ENCODE data around the gene SLC35G3.

SLC35G3 gene

GRCh38 chr17:35171834-35172233 lies 22.4 kb downstream of the SLC35G3 start:
- no peak overlapping the region for H3K9ac ChIP-seq (ENCODE audit: low read length)
- no peaks in the 10 kb centered on the region for H3K27me3 ChIP-seq (ENCODE audit: low read length)
- TF ChIP-seq EZH2phosphoT487 (conservative IDR thresholded peaks at IDR 0.05; ENCODE audit: low read length) = no peak
- TF ChIP-seq, protein P1, sequence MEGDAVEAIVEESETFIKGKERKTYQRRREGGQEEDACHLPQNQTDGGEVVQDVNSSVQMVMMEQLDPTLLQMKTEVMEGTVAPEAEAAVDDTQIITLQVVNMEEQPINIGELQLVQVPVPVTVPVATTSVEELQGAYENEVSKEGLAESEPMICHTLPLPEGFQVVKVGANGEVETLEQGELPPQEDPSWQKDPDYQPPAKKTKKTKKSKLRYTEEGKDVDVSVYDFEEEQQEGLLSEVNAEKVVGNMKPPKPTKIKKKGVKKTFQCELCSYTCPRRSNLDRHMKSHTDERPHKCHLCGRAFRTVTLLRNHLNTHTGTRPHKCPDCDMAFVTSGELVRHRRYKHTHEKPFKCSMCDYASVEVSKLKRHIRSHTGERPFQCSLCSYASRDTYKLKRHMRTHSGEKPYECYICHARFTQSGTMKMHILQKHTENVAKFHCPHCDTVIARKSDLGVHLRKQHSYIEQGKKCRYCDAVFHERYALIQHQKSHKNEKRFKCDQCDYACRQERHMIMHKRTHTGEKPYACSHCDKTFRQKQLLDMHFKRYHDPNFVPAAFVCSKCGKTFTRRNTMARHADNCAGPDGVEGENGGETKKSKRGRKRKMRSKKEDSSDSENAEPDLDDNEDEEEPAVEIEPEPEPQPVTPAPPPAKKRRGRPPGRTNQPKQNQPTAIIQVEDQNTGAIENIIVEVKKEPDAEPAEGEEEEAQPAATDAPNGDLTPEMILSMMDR (IDR thresholded peaks at IDR 0.05; ENCODE audit: insufficient read depth, low read length, poor library complexity, severe bottlenecking) = no peak
- H3K9me2 ChIP-seq (replicated peaks; ENCODE audit: insufficient read depth, low read length) = no peaks in the 10 kb centered on the region
- H3K4me3 ChIP-seq (ENCODE audit: insufficient read depth, low read length, poor library complexity, severe bottlenecking) = no peak overlapping the region
- no peaks in the 10 kb centered on the region for H3F3A ChIP-seq (ENCODE audit: insufficient read depth)
- no peak overlapping the region for H3K27ac ChIP-seq (ENCODE audit: low read depth, low read length)
- no peaks in the 10 kb centered on the region for H3K36me3 ChIP-seq (ENCODE audit: low read length)
- no peaks in the 10 kb centered on the region for H4K20me1 ChIP-seq (ENCODE audit: low read depth, low read length)
- H2AFZ ChIP-seq (ENCODE audit: low read depth, low read length, severe bottlenecking) = no peak overlapping the region
- H3K79me2 ChIP-seq (ENCODE audit: insufficient read depth, low read length) = no peaks in the 10 kb centered on the region
- H3K4me2 ChIP-seq (ENCODE audit: low read depth, low read length, poor library complexity, severe bottlenecking) = no peak overlapping the region
- H3K9me3 ChIP-seq (ENCODE audit: insufficient read depth, low read length) = no peaks in the 10 kb centered on the region

DNA sequence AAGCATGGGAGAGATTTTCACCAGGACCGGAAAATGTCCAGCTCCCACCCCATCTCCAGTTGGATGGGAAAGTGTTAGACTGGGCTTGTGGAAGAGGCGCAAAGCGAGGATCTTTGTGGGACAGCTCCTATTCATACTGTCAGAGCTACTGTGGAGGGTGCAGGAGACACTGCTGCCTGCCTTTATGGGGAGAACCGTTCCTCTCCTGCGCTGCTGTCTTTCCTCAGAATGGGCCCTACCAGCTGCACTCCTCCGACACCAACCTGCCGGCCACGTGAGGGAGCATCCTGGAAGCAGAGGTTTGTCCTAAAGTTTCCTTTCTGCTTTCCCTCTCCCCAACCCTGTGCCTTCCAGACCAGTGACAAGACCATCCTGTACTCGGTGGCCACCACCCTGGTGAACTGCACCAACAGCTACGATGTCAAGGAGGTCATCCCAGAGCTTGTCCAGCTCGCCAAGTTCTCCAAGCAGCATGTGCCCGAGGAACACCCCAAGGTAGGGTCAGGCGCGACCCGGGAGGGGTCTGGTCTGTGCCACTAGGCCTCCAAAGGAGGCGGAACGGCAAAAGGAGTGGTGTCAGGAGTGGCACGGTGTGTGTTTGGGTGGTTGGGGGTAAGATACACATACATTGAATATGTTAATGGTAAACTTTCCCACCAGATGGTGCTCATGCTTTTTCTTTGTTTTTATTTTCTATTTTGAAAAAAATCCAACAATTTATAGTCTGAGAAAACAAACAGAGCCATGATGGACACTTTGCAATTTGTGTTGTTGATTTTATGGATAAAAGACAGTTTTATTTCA lies 23.0 kb downstream of the SLC35G3 start:
- Histone ChIP-seq H3K27ac (ENCODE audit: low read depth, low read length) (no peak overlapping the region), H3K27me3 (ENCODE audit: low read length) (no peaks in the 10 kb centered on the region), H3K4me3 (ENCODE audit: insufficient read depth, low read length, poor library complexity, severe bottlenecking) (no peak overlapping the region), H3K4me2 (ENCODE audit: low read depth, low read length, poor library complexity, severe bottlenecking) (no peak overlapping the region), H2AFZ (ENCODE audit: low read depth, low read length, severe bottlenecking) (no peak overlapping the region), H3K9me2 (replicated peaks; ENCODE audit: insufficient read depth, low read length) (no peaks in the 10 kb centered on the region), H3K9ac (ENCODE audit: low read length) (no peak overlapping the region), H3K79me2 (ENCODE audit: insufficient read depth, low read length) (no peaks in the 10 kb centered on the region), H3F3A (ENCODE audit: insufficient read depth) (no peaks in the 10 kb centered on the region), H4K20me1 (ENCODE audit: low read depth, low read length) (no peaks in the 10 kb centered on the region), H3K9me3 (ENCODE audit: insufficient read depth, low read length) (no peaks in the 10 kb centered on the region), H3K36me3 (ENCODE audit: low read length) (no peaks in the 10 kb centered on the region)
- TF ChIP-seq, protein P1 (IDR thresholded peaks at IDR 0.05; ENCODE audit: insufficient read depth, low read length, poor library complexity, severe bottlenecking) = no peak
- no peak for TF ChIP-seq EZH2phosphoT487 (conservative IDR thresholded peaks at IDR 0.05; ENCODE audit: low read length)

DNA sequence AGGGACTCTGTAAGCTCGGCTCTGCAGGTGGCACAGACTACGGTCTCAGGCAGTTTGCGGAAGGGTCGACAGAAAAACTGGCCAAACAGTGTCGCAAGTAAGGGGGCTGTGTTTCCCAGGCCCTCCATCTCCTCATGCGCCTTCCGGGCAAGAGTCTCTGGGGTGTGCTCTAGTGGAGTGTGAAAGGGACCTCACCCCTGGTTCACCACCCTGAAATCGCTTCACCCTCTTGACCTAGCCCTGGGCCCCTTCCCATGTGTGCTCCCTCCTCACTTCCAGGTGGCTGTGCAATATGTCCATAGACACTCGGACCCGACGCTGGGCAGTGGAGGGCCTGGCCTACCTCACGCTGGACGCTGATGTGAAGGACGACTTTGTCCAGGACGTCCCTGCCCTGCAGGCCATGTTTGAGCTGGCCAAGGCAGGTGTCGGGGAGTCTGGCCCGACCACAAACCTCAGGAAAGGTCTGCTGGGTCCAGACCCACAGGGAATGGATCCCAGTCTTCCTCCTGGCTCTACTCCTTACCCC lies 24.3 kb downstream of the SLC35G3 start:
- Histone ChIP-seq H2AFZ (ENCODE audit: low read depth, low read length, severe bottlenecking) (no peak overlapping the region), H3K79me2 (ENCODE audit: insufficient read depth, low read length) (no peaks in the 10 kb centered on the region), H3K4me2 (ENCODE audit: low read depth, low read length, poor library complexity, severe bottlenecking) (no peak overlapping the region), H3K4me3 (ENCODE audit: insufficient read depth, low read length, poor library complexity, severe bottlenecking) (no peak overlapping the region), H3K27ac (ENCODE audit: low read depth, low read length) (no peak overlapping the region), H3K9ac (ENCODE audit: low read length) (no peak overlapping the region), H3F3A (ENCODE audit: insufficient read depth) (no peaks in the 10 kb centered on the region), H3K27me3 (ENCODE audit: low read length) (no peaks in the 10 kb centered on the region), H3K36me3 (ENCODE audit: low read length) (no peaks in the 10 kb centered on the region), H3K9me2 (replicated peaks; ENCODE audit: insufficient read depth, low read length) (no peaks in the 10 kb centered on the region), H3K9me3 (ENCODE audit: insufficient read depth, low read length) (no peaks in the 10 kb centered on the region), H4K20me1 (ENCODE audit: low read depth, low read length) (no peaks in the 10 kb centered on the region)
- TF ChIP-seq EZH2phosphoT487 (conservative IDR thresholded peaks at IDR 0.05; ENCODE audit: low read length) = no peak
- TF ChIP-seq, protein P1 (IDR thresholded peaks at IDR 0.05; ENCODE audit: insufficient read depth, low read length, poor library complexity, severe bottlenecking) = no peak
